ENCODE data around the gene TAMM41. TPM values are rescaled to one million over a fixed set of nuclear protein-coding genes. Genes with fewer than 3 reads are reported as not detected.

The TAMM41 gene
- total and polyA plus RNA-seq, 9 of the 15 experiments (the other 6 are each of a cell fraction or from before 2014, with no cell fraction given) = 8.6 to 74.6 (median 29.3) TPM

DNA sequence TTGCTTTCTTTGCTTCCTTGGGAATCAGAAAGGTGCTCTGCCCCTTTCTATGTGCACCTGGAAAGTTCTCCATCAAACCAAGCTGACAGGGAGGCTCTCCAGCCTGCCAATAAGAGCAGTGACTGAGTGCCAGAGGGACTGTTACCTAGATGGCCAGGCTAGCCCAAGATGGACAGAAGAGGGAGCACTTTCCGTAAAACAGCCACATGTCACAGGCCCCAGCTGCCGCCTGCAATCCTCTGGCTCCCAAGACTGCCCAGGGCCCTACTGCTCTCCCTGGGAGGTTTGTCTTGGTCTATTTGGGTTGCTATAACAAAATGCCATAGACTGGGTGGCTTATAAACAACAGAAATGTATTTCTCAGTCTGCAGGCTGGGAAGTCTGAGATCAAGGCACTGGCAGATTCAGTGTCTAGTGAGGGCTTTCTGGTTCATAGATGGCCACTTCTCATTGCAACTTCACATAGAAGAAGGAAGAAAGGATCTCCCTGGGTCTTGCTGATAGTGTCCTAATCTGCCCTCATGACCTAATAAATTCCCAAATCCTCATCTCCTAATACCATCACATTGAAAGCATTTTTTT, 72.3 kb downstream of the TAMM41 start (continued):
- TF ChIP-seq ZBTB40 (IDR thresholded peaks at IDR 0.05) (no peak), ZBTB40 (CRISPR knock-in tag; IDR thresholded peaks at IDR 0.05) (no peak), SLC30A9 (CRISPR knock-in tag; IDR thresholded peaks at IDR 0.05) (no peak), RBM15 (IDR thresholded peaks at IDR 0.05; ENCODE audit: insufficient read depth, low read length) (no peak), CREM (IDR thresholded peaks at IDR 0.05; ENCODE audit: low read depth) (peak; percentile 12; the same call in 1 of the 2 replicates), NR3C1 (CRISPR knock-in tag; IDR thresholded peaks at IDR 0.05) (no peak), NFIC (IDR thresholded peaks at IDR 0.05) (no peak), CTCFL (IDR thresholded peaks at IDR 0.05; ENCODE audit: borderline replicate concordance, insufficient read depth, low read depth, low read length, poor library complexity, severe bottlenecking) (peak; percentile 49), SAFB (IDR thresholded peaks at IDR 0.05; ENCODE audit: borderline replicate concordance, low read depth, low read length) (no peak), ZNF184 (CRISPR knock-in tag; IDR thresholded peaks at IDR 0.05) (no peak), USF1 (CRISPR knock-in tag; IDR thresholded peaks at IDR 0.05) (no peak), ZNF224 (CRISPR knock-in tag; IDR thresholded peaks at IDR 0.05) (no peak)
- TF ChIP-seq, protein P1, sequence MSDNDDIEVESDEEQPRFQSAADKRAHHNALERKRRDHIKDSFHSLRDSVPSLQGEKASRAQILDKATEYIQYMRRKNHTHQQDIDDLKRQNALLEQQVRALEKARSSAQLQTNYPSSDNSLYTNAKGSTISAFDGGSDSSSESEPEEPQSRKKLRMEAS (CRISPR knock-in tag; IDR thresholded peaks at IDR 0.05) = peak; percentile 76

Measured in K562 (cell line).